Liver (tissue), 3 donors: Measurements from ENCODE around the gene CDH4.

Experiments used
- ATF3 ChIP-seq: IDR thresholded peaks from 2 replicates; pipeline ENCODE4 v1.6.1; 2016; ENCODE audit warnings: antibody characterized with exemption
- CTCF ChIP-seq: fragments of 150-350 bp; IDR thresholded peaks from 2 replicates; pipeline ENCODE4 v1.5.1; 2017; ENCODE audit warnings: improper control_type of control experiment, low read depth, low read length; ENCODE audit not compliant: missing input control
- EGR1 ChIP-seq, 2 donors: IDR thresholded peaks; 2 replicates each; pipeline ENCODE4 v1.6.1; 2016 to 2018; ENCODE audit warnings: antibody characterized with exemption in 2 of 2, low read depth in 2 of 2
- FOXA2 ChIP-seq: IDR thresholded peaks from 2 replicates; pipeline ENCODE4 v1.6.1; 2016; ENCODE audit warnings: antibody characterized with exemption
- GABPA ChIP-seq, 2 donors: IDR thresholded peaks in 1 of 2; conservative IDR thresholded peaks in 1 of 2; 2 replicates each; pipeline ENCODE4 v1.6.1; 2016; ENCODE audit warnings: antibody characterized with exemption in 2 of 2, mild to moderate bottlenecking in 1 of 2, moderate library complexity in 1 of 2
- JUND ChIP-seq, 2 donors: IDR thresholded peaks; 2 replicates each; pipeline ENCODE4 v1.6.1; 2016; ENCODE audit warnings: antibody characterized with exemption in 2 of 2
- MAX ChIP-seq: IDR thresholded peaks from 2 replicates; pipeline ENCODE4 v1.6.1; 2016; ENCODE audit warnings: antibody characterized with exemption
- RAD21 ChIP-seq, 2 donors: IDR thresholded peaks; 2 replicates each; pipeline ENCODE4 v1.6.1; 2016; ENCODE audit warnings: antibody characterized with exemption in 2 of 2, mild to moderate bottlenecking in 2 of 2
- REST ChIP-seq: IDR thresholded peaks from 2 replicates; pipeline ENCODE4 v1.6.1; 2016; ENCODE audit warnings: antibody characterized with exemption, mild to moderate bottlenecking
- RXRA ChIP-seq, 2 donors: IDR thresholded peaks; 2 replicates each; pipeline ENCODE4 v1.6.1; 2017 to 2018; ENCODE audit warnings: antibody characterized with exemption in 2 of 2, mild to moderate bottlenecking in 1 of 2
- SP1 ChIP-seq: IDR thresholded peaks from 2 replicates; pipeline ENCODE4 v1.6.1; 2018; ENCODE audit warnings: antibody characterized with exemption, mild to moderate bottlenecking
- TAF1 ChIP-seq: conservative IDR thresholded peaks from 2 replicates; pipeline ENCODE4 v1.6.1; 2016; ENCODE audit warnings: antibody characterized with exemption, mild to moderate bottlenecking
- YY1 ChIP-seq: IDR thresholded peaks from 2 replicates; pipeline ENCODE4 v1.6.1; 2016; ENCODE audit warnings: antibody characterized with exemption, mild to moderate bottlenecking
- ZBTB33 ChIP-seq: IDR thresholded peaks from 2 replicates; pipeline ENCODE4 v1.6.1; 2016; ENCODE audit warnings: antibody characterized with exemption
- donor health status: healthy.
- donor health status: healthy.

- TF ChIP-seq REST (no peak), CTCF (no peak), RAD21 (IDR thresholded peaks at IDR 0.05) (no peak), ATF3 (no peak), SP1 (no peak), YY1 (no peak), TAF1 (no peak), MAX (no peak), ZBTB33 (no peak), FOXA2 (no peak), JUND (IDR thresholded peaks at IDR 0.05) (no peak), RXRA (IDR thresholded peaks at IDR 0.05) (no peak), EGR1 (IDR thresholded peaks at IDR 0.05; ENCODE audit: low read depth in 2 of 2) (no peak), GABPA (IDR thresholded peaks at IDR 0.05 in 1 of 2, conservative IDR thresholded peaks at IDR 0.05 in 1 of 2) (no peak)
These were observed 330.3 kb downstream of the CDH4 start for GRCh38 chr20:61582196-61582923.
